Liver (tissue), 9 donors: Measurements from ENCODE around the gene TRAPPC12. TPM values are rescaled to one million over a fixed set of nuclear protein-coding genes. Genes with fewer than 3 reads are reported as not detected.

ENCODE experiments used
- DNase-seq: peaks from one replicate; pipeline ENCODE4 v3.0.0-alpha.2; 2017; ENCODE audit warnings: low spot score
- H3K27ac ChIP-seq, 2 donors: one replicate each; pipeline ENCODE4 v1.7.0; 2013; ENCODE audit warnings: inconsistent platforms in 2 of 2, low read length in 2 of 2, control low read depth in 1 of 2, low read depth in 1 of 2, mild to moderate bottlenecking in 1 of 2
- H3K27me3 ChIP-seq, 4 donors: one replicate each; pipeline versions ENCODE4 v1.6.1 to v1.7.0; 2013; ENCODE audit warnings: low read length in 3 of 4, inconsistent platforms in 1 of 4, mild to moderate bottlenecking in 1 of 4, moderate library complexity in 1 of 4; ENCODE audit not compliant: control insufficient read depth in 4 of 4, insufficient read depth in 4 of 4
- H3K36me3 ChIP-seq, 4 donors: one replicate each; pipeline versions ENCODE4 v1.6.1 to v1.7.0; 2013; ENCODE audit warnings: low read length in 3 of 4, mild to moderate bottlenecking in 3 of 4, low read depth in 1 of 4, moderate library complexity in 1 of 4; ENCODE audit not compliant: control insufficient read depth in 4 of 4, insufficient read depth in 3 of 4
- H3K4me1 ChIP-seq, 4 donors: one replicate each; pipeline versions ENCODE4 v1.6.1 to v1.7.0; 2013; ENCODE audit warnings: low read length in 3 of 4, mild to moderate bottlenecking in 3 of 4, moderate library complexity in 1 of 4; ENCODE audit not compliant: control insufficient read depth in 4 of 4, insufficient read depth in 4 of 4
- H3K4me3 ChIP-seq, 3 donors: one replicate each; pipeline versions ENCODE4 v1.6.1 to v1.7.0; 2013; ENCODE audit warnings: low read length in 3 of 3, control low read depth in 1 of 3, low read depth in 1 of 3, mild to moderate bottlenecking in 1 of 3
- H3K9ac ChIP-seq, 2 donors: one replicate each; pipeline ENCODE4 v1.7.0; 2013; ENCODE audit warnings: low read length in 2 of 2, mild to moderate bottlenecking in 2 of 2, moderate library complexity in 2 of 2, control low read depth in 1 of 2, low read depth in 1 of 2
- H3K9me3 ChIP-seq, 4 donors: one replicate each; pipeline versions ENCODE4 v1.6.1 to v1.7.0; 2013; ENCODE audit warnings: low read length in 3 of 4; ENCODE audit not compliant: control insufficient read depth in 4 of 4
- CTCF ChIP-seq: fragments of 150-350 bp; IDR thresholded peaks from 2 replicates; pipeline ENCODE4 v1.5.1; 2017; ENCODE audit warnings: improper control_type of control experiment, low read depth, low read length; ENCODE audit not compliant: missing input control
- EGR1 ChIP-seq, 2 donors: IDR thresholded peaks; 2 replicates each; pipeline ENCODE4 v1.6.1; 2016 to 2018; ENCODE audit warnings: antibody characterized with exemption in 2 of 2, low read depth in 2 of 2
- FOXA1 ChIP-seq: IDR thresholded peaks from 2 replicates; pipeline ENCODE4 v1.6.1; 2016; ENCODE audit warnings: antibody characterized with exemption
- FOXA2 ChIP-seq: IDR thresholded peaks from 2 replicates; pipeline ENCODE4 v1.6.1; 2016; ENCODE audit warnings: antibody characterized with exemption
- GABPA ChIP-seq, 2 donors: IDR thresholded peaks in 1 of 2; conservative IDR thresholded peaks in 1 of 2; 2 replicates each; pipeline ENCODE4 v1.6.1; 2016; ENCODE audit warnings: antibody characterized with exemption in 2 of 2, mild to moderate bottlenecking in 1 of 2, moderate library complexity in 1 of 2
- HNF4A ChIP-seq, 2 donors: conservative IDR thresholded peaks; 2 replicates each; pipeline ENCODE4 v1.6.1; 2016; ENCODE audit warnings: antibody characterized with exemption in 2 of 2, mild to moderate bottlenecking in 2 of 2
- HNF4G ChIP-seq: IDR thresholded peaks from 2 replicates; pipeline ENCODE4 v1.6.1; 2016; ENCODE audit warnings: antibody characterized with exemption
- JUND ChIP-seq, 2 donors: IDR thresholded peaks; 2 replicates each; pipeline ENCODE4 v1.6.1; 2016; ENCODE audit warnings: antibody characterized with exemption in 2 of 2
- MAX ChIP-seq: IDR thresholded peaks from 2 replicates; pipeline ENCODE4 v1.6.1; 2016; ENCODE audit warnings: antibody characterized with exemption
- NR2F2 ChIP-seq: IDR thresholded peaks from 2 replicates; pipeline ENCODE4 v1.6.1; 2016; ENCODE audit warnings: antibody characterized with exemption
- RAD21 ChIP-seq, 2 donors: IDR thresholded peaks; 2 replicates each; pipeline ENCODE4 v1.6.1; 2016; ENCODE audit warnings: antibody characterized with exemption in 2 of 2, mild to moderate bottlenecking in 2 of 2
- RXRA ChIP-seq, 2 donors: IDR thresholded peaks; 2 replicates each; pipeline ENCODE4 v1.6.1; 2017 to 2018; ENCODE audit warnings: antibody characterized with exemption in 2 of 2, mild to moderate bottlenecking in 1 of 2
- SP1 ChIP-seq: IDR thresholded peaks from 2 replicates; pipeline ENCODE4 v1.6.1; 2018; ENCODE audit warnings: antibody characterized with exemption, mild to moderate bottlenecking
- TAF1 ChIP-seq: conservative IDR thresholded peaks from 2 replicates; pipeline ENCODE4 v1.6.1; 2016; ENCODE audit warnings: antibody characterized with exemption, mild to moderate bottlenecking
- YY1 ChIP-seq: IDR thresholded peaks from 2 replicates; pipeline ENCODE4 v1.6.1; 2016; ENCODE audit warnings: antibody characterized with exemption, mild to moderate bottlenecking
- WGBS: extraction: QIAGEN DNeasy Blood & Tissue Kit; methylation state at CpG from one replicate; pipeline ENCODE4 v1.1.7; 2013; 5-methylcytosine and 5-hydroxymethylcytosine counted together
- polyA plus RNA-seq, 2 donors: library from polyadenylated mRNA; stranded (reverse) in 1 of 2; unstranded in 1 of 2; fragments of 200-250 nt in 1 of 2; fragments of >200 nt in 1 of 2; fragmentation: Nextera tagmentation in 1 of 2; extraction: Ambion mirVana in 1 of 2; gene quantifications; one replicate each; pipeline versions ENCODE4 v1.2.1 to v1.2.3, GENCODE V29; 2013 to 2015
- total RNA-seq, 2 donors: library from RNA; depleted of rRNA; stranded (reverse); fragments of >200 nt; gene quantifications; one replicate each; pipeline ENCODE4 v1.2.3, GENCODE V29; 2014
- TF ChIP-seq, protein P1 (sequence below): IDR thresholded peaks from 2 replicates; pipeline ENCODE4 v1.6.1; 2016; ENCODE audit warnings: antibody characterized with exemption
- donor health status: healthy.
- donor health status: healthy.
- donor health status: healthy.
- donor health status: healthy.
- donor health status: healthy.

Gene TRAPPC12
- total and polyA plus RNA-seq, 4 donors, result 30.2 to 60.9 (median 39.7) TPM

GRCh38 chr2:3476985-3477327 lies 97.5 kb downstream of the TRAPPC12 start:
- TF ChIP-seq SP1 (no peak), RXRA (IDR thresholded peaks at IDR 0.05) (no peak), GABPA (IDR thresholded peaks at IDR 0.05 in 1 of 2, conservative IDR thresholded peaks at IDR 0.05 in 1 of 2) (no peak), CTCF (no peak), HNF4G (no peak), EGR1 (IDR thresholded peaks at IDR 0.05; ENCODE audit: low read depth in 2 of 2) (no peak), JUND (IDR thresholded peaks at IDR 0.05) (no peak), FOXA2 (no peak), RAD21 (IDR thresholded peaks at IDR 0.05) (no peak), FOXA1 (no peak), NR2F2 (no peak), HNF4A (conservative IDR thresholded peaks at IDR 0.05) (no peak), TAF1 (no peak), YY1 (no peak)
- TF ChIP-seq, protein P1, sequence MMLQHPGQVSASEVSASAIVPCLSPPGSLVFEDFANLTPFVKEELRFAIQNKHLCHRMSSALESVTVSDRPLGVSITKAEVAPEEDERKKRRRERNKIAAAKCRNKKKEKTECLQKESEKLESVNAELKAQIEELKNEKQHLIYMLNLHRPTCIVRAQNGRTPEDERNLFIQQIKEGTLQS, result no peak
- Histone ChIP-seq H3K4me1 (peaks cover 0 to 10% (median 9%) of the 10 kb centered on the region in 4 donors), H3K36me3 (peaks cover 2 to 35% (median 6%) of the 10 kb centered on the region in 4 donors), H3K27ac (no peak overlapping the region), H3K9me3 (no peaks in the 10 kb centered on the region), H3K27me3 (no peaks in the 10 kb centered on the region), H3K9ac (no peak overlapping the region), H3K4me3 (no peak overlapping the region)
- DNase-seq, result no peak
- WGBS, result 79% methylated on average over 5 of the region's 5 CpGs

DNA sequence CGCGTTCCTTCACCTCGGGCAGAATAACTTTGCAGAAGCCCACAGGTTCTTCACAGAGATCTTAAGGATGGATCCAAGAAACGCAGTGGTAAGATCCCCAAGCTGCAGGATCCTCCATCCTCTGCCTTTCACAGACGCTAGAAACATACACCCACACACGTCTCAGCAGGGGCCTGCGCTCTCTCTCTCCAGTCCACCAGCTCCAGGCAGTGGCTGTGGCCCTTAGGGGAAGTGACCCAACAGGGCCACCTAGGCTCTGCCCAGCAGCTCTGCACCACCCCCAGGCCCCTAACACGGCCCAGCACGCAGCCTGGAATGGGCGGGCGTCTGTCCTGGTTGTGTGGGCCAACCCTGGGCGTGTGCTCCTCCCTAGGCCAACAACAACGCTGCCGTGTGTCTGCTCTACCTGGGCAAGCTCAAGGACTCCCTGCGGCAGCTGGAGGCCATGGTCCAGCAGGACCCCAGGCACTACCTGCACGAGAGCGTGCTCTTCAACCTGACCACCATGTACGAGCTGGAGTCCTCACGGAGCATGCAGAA lies 99.4 kb downstream of the TRAPPC12 start:
- TF ChIP-seq, protein P1, result no peak
- no peak for TF ChIP-seq FOXA2
- TF ChIP-seq FOXA1, result no peak
- no peak for TF ChIP-seq MAX
- no peak for TF ChIP-seq YY1
- no peak for TF ChIP-seq HNF4A (conservative IDR thresholded peaks at IDR 0.05)
- Histone ChIP-seq H3K9me3 (no peaks in the 10 kb centered on the region), H3K27me3 (no peaks in the 10 kb centered on the region), H3K4me1 (peaks cover 0 to 10% (median 9%) of the 10 kb centered on the region in 4 donors), H3K27ac (no peak overlapping the region), H3K9ac (no peak overlapping the region), H3K36me3 (peaks cover 0 to 28% (median 3%) of the 10 kb centered on the region in 4 donors), H3K4me3 (no peak overlapping the region)
- no peak for DNase-seq
- 94% methylated on average over 19 of the region's 19 CpGs for WGBS
